HG03439 (cell line): Measurements from ENCODE around the gene SLC5A8.
"Not testable (repeated sequence)": the region's sequence is repeated elsewhere in the genome, so short reads cannot be mapped to it uniquely, and the experiment has no call there.

Experiments used
- ATAC-seq: cut with Tn5 transposase; IDR thresholded peaks from one replicate; pipeline ENCODE4 v1.9.1; 2021; ENCODE audit warnings: mild to moderate bottlenecking, moderate library complexity; ENCODE audit not compliant: unreplicated experiment

Gene SLC5A8

GRCh38 chr12:101172316-101172715 lies 37.7 kb downstream of the SLC5A8 start:
- no peak for ATAC-seq

GRCh38 chr12:101168001-101168400 lies 42.0 kb downstream of the SLC5A8 start:
- no peak for ATAC-seq

GRCh38 chr12:101166866-101167265 lies 43.2 kb downstream of the SLC5A8 start:
- no peak for ATAC-seq

GRCh38 chr12:101165319-101165718 lies 44.7 kb downstream of the SLC5A8 start:
- no peak for ATAC-seq

- ATAC-seq: not testable (repeated sequence)
Observed at GRCh38 chr12:101145777-101146431, 64.1 kb downstream of the SLC5A8 start.

- no peak for ATAC-seq
Observed at GRCh38 chr12:101127521-101128219, 82.4 kb downstream of the SLC5A8 start.

- ATAC-seq: no peak
Observed at GRCh38 chr12:101117842-101118241, 92.2 kb downstream of the SLC5A8 start.

GRCh38 chr12:101116911-101117310 lies 93.1 kb downstream of the SLC5A8 start:
- no peak for ATAC-seq

- no peak for ATAC-seq
Observed at GRCh38 chr12:101115326-101115725, 94.7 kb downstream of the SLC5A8 start.

- ATAC-seq: no peak
Observed at GRCh38 chr12:101111441-101111840, 98.6 kb downstream of the SLC5A8 start.

GRCh38 chr12:101110866-101111265 lies 99.2 kb downstream of the SLC5A8 start:
- no peak for ATAC-seq

- ATAC-seq: no peak
Observed at GRCh38 chr12:101108130-101108529, 101.9 kb downstream of the SLC5A8 start.

GRCh38 chr12:101107032-101107763 lies 102.8 kb downstream of the SLC5A8 start:
- no peak for ATAC-seq
